RWPE2 (cell line): ENCODE measurements around the gene TRIM5.
"Not testable (repeated sequence)": the region's sequence is repeated elsewhere in the genome, so short reads cannot be mapped to it uniquely, and the experiment has no call there.

ENCODE experiments used
- ATAC-seq: fragments of 200-7000 bp; cut with Tn5 transposase; 3 replicates; pipeline ENCODE4 v1.9.1; 2021; ENCODE audit warnings: low read depth
- DNase-seq: peaks from one replicate; pipeline ENCODE4 v3.0.0-alpha.2; 2020; ENCODE audit warnings: low spot score
- H3K27ac ChIP-seq: fragments of 450-650 bp; 2 replicates; pipeline ENCODE4 v1.5.1; 2017; ENCODE audit warnings: mild to moderate bottlenecking; ENCODE audit not compliant: poor library complexity, severe bottlenecking
- H3K27me3 ChIP-seq: fragments of 250-450 bp; sonication (Bioruptor Pico); 2 replicates; pipeline ENCODE4 v1.5.1; 2021; ENCODE audit warnings: mild to moderate bottlenecking, moderate library complexity; ENCODE audit not compliant: insufficient read depth, poor library complexity, severe bottlenecking
- H3K36me3 ChIP-seq: fragments of 250-450 bp; sonication (Bioruptor Pico); 2 replicates; pipeline ENCODE4 v1.5.1; 2020; ENCODE audit warnings: low read depth, mild to moderate bottlenecking, moderate library complexity
- H3K4me1 ChIP-seq: fragments of 250-450 bp; sonication (Bioruptor Pico); 2 replicates; pipeline ENCODE4 v1.5.1; 2021; ENCODE audit warnings: mild to moderate bottlenecking, moderate library complexity; ENCODE audit not compliant: insufficient read depth, poor library complexity, severe bottlenecking
- H3K4me3 ChIP-seq: fragments of 250-450 bp; sonication (Bioruptor Pico); 2 replicates; pipeline ENCODE4 v1.5.1; 2021; ENCODE audit warnings: mild to moderate bottlenecking, moderate library complexity; ENCODE audit not compliant: severe bottlenecking
- H3K9me3 ChIP-seq: fragments of 250-450 bp; sonication (Bioruptor Pico); 2 replicates; pipeline ENCODE4 v1.5.1; 2021; ENCODE audit warnings: mild to moderate bottlenecking, moderate library complexity; ENCODE audit not compliant: severe bottlenecking
- TF ChIP-seq, protein P1 (sequence below): fragments of 450-650 bp; IDR thresholded peaks from one replicate; pipeline ENCODE4 v1.5.1; 2017; ENCODE audit warnings: mild to moderate bottlenecking, moderate library complexity; ENCODE audit not compliant: poor library complexity, severe bottlenecking

TRIM5 gene

DNA sequence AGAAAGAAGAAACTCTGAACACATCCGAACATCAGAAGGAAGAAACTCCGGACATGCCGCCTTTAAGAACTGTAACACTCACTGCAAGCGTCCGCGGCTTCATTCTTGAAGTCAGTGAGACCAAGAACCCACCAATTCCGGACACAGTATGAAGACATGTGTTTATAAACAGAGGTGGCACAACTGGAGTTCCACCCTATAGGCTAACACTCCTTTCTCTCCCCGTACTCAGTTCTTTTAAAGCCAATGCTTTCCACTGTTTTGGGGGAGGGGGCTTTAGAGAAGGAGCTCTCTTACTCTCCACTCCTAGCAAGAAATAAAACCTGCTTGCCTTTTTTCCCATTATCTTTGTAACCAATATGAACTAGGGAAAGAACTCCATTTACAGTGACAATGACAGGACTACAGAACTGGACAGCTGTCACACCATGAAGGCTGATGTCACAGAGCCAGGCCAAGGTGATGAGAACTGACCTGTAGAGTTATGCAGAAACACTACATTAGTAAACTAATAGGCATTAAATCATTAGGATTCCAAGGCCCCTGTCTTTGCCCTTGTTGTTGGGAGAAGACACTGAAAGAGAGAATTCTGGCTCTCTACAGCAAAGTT lies 733 bp downstream of the TRIM5 start:
- DNase-seq: no peak
- H3K27me3 ChIP-seq: no peaks in the 10 kb centered on the region
- peaks cover 10% of the 10 kb centered on the region for H3K4me1 ChIP-seq
- peak overlapping the region; percentile 37 for H3K4me3 ChIP-seq
- H3K36me3 ChIP-seq: peaks cover 13% of the 10 kb centered on the region
- TF ChIP-seq, protein P1, sequence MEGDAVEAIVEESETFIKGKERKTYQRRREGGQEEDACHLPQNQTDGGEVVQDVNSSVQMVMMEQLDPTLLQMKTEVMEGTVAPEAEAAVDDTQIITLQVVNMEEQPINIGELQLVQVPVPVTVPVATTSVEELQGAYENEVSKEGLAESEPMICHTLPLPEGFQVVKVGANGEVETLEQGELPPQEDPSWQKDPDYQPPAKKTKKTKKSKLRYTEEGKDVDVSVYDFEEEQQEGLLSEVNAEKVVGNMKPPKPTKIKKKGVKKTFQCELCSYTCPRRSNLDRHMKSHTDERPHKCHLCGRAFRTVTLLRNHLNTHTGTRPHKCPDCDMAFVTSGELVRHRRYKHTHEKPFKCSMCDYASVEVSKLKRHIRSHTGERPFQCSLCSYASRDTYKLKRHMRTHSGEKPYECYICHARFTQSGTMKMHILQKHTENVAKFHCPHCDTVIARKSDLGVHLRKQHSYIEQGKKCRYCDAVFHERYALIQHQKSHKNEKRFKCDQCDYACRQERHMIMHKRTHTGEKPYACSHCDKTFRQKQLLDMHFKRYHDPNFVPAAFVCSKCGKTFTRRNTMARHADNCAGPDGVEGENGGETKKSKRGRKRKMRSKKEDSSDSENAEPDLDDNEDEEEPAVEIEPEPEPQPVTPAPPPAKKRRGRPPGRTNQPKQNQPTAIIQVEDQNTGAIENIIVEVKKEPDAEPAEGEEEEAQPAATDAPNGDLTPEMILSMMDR: no peak
- peak overlapping the region; percentile 78 for H3K27ac ChIP-seq
- ATAC-seq: no peak; the same call in 2 of the 3 replicates
- H3K9me3 ChIP-seq: no peaks in the 10 kb centered on the region

DNA sequence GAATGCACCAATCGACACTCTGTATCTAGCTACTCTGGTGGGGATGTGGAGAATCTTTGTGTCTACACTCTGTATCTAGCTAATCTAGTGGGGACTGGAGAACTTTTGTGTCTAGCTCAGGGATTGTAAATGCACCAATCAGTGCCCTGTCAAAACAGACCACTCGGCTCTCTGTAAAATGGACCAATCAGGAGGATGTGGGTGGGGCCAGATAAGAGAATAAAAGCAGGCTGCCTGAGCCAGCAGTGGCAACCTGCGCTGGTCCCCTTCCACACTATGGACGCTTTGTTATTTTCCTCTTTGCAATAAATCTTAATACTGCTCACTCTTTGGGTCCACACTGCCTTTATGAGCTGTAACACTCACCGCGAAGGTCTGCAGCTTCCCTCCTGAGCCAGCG lies 1.3 kb downstream of the TRIM5 start:
- H3K36me3 ChIP-seq: peaks cover 18% of the 10 kb centered on the region
- not testable (repeated sequence) for ATAC-seq, H3K27me3 ChIP-seq, H3K4me3 ChIP-seq, H3K4me1 ChIP-seq, DNase-seq, H3K9me3 ChIP-seq
- H3K27ac ChIP-seq: peak overlapping the region; percentile 78

DNA sequence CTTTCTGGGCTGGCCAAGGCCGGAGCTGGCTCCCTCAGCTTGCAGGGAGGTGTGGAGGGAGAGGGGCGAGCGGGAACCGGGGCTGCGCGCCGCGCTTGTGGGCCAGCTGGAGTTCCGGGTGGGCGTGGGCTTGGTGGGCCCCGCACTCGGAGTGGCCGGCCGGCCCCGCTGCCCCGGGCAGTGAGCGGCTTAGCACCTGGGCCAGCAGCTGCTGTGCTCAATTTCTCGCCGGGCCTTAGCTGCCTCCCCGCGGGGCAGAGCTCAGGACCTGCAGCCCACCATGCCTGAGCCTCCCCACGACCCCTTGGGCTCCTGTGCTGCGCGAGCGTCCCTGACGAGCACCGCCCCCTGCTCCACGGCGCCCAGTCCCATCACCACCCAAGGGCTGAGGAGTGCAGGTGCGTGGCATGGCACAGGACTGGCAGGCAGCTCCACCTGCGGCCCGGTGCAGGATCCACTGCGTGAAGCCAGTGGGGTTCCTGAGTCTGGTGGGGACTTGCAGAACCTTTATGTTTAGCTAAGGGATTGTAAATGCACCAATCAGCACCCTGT lies 1.9 kb downstream of the TRIM5 start:
- H3K4me1 ChIP-seq, H3K27me3 ChIP-seq, H3K27ac ChIP-seq, ATAC-seq, DNase-seq, H3K4me3 ChIP-seq, H3K9me3 ChIP-seq: not testable (repeated sequence)
- peaks cover 24% of the 10 kb centered on the region for H3K36me3 ChIP-seq

DNA sequence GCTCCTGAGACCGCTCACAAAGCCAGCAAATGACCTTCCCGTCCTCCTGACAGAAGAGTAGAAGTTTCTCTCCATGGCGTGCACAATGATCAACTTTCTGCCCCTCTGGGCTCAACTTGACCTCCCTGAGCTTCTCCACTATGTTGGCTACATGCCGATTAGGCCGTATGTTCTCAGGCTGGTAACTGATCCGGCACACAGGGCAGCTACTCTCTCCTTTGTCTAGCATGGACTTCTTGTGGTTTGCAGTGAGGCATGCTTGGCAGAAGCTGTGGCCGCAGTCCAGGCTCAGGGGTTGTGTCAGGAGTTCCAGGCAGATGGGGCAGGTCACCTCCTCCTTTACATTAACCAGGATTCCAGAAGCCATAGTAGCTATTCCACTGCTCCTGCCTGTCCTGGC lies 5.1 kb downstream of the TRIM5 start:
- DNase-seq: no peak
- no peak for ATAC-seq
- H3K4me3 ChIP-seq: no peak overlapping the region
- H3K27ac ChIP-seq: no peak overlapping the region
- peaks cover 4% of the 10 kb centered on the region for H3K4me1 ChIP-seq
- peaks cover 36% of the 10 kb centered on the region for H3K36me3 ChIP-seq
- TF ChIP-seq, protein P1: no peak
- H3K9me3 ChIP-seq: no peaks in the 10 kb centered on the region
- no peaks in the 10 kb centered on the region for H3K27me3 ChIP-seq

DNA sequence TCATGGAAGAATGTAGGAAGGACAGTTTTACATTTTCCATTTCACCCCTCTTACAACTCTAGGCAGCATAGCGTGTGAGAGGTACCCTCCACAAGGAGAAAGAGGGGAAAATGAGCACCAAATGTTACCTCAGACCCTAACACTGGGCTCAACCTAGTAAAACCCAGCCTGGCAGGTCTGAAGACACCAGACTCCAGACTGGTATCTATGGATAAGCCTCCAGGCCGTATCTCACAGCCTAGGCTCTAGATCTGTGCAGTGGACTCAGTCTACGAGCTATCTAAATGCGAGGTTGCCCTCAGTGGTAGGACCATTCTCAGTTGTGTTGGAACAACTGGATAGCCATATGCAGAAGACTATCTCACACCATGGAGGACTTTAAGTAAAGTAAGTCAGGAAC lies 10.5 kb downstream of the TRIM5 start:
- H3K4me3 ChIP-seq: no peak overlapping the region
- ATAC-seq (no peak), DNase-seq (no peak)
- no peaks in the 10 kb centered on the region for H3K9me3 ChIP-seq
- H3K27ac ChIP-seq: no peak overlapping the region
- H3K27me3 ChIP-seq: no peaks in the 10 kb centered on the region
- peaks cover 71% of the 10 kb centered on the region for H3K36me3 ChIP-seq
- no peaks in the 10 kb centered on the region for H3K4me1 ChIP-seq
- TF ChIP-seq, protein P1: no peak

- no peak for DNase-seq
- TF ChIP-seq, protein P1: no peak
- Histone ChIP-seq H3K4me3 (no peak overlapping the region), H3K27ac (no peak overlapping the region), H3K27me3 (no peaks in the 10 kb centered on the region), H3K4me1 (no peaks in the 10 kb centered on the region), H3K9me3 (no peaks in the 10 kb centered on the region), H3K36me3 (peaks cover 72% of the 10 kb centered on the region)
- no peak for ATAC-seq
These were observed 13.0 kb downstream of the TRIM5 start for GRCh38 chr11:5671831-5672230.
